Measurements from ENCODE around the gene CD40LG.

The CD40LG gene

DNA sequence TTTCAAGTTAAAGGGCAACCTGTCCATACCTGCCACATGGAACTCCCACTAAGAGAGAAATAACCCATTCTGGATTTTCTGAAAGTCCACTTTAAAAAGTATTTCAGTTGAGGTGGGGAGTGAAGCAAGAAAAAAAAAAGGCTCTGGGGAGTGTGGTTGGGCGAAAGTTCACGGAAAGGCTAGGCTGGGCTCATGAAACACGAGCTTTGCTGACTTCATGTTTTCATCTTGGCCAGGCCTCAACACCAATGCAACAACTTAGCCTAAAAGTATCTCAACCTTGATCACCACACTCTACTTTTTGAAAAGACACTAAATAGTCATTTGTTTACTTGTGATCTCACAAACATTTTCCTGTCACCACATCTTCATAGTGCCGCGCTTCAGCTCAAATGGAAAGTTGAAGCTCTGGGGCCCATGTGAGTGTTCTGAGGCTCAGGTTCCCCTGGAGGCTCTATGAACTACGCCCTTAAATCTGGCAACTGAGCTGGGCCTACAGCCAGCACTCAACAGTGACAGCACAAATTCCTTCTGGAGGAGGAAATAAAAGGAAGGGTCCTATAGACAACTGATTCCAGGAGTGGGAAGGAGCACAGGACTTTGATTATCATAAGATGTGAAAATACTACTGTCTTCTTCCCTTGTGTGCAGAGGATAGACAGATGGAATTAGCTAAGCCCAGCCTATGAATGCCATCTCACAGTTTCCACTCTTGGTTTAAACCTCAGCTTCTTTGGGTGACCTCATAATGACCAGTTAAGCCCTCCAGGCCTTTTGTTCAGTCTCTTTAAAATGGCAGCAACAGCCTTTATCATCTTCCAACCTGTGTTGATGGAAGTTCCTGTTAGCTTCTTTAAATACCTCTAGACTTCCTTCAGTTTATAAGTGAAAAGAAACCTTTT, 5.1 kb downstream of the CD40LG start:
- no peak for DNase-seq

DNA sequence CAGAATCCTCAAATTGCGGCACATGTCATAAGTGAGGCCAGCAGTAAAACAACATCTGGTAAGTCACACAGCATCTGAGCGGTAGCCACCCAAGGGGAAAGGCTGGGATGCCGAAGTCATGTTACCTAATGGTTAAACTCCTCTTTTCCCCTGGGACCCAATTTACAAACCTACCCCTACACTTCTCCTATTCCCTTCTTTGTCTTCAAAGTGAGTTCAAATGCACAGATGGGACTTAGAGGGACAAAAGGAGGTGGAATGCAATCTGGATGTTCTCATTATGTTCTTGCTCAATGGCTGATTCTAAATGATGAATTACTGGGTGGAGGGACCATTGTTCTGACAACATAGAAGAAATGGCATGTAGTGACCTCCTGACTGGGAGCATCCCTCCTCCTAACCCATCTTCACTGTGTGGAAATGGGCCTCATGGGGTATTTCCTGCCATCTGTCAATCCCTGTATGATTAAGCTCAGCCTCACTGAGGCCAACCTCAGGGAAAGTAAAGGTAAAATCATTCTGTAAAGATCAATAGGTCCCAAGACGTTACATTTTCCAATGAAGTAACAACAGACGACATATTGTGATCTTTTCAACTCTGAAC, 8.5 kb downstream of the CD40LG start:
- DNase-seq: no peak

DNA sequence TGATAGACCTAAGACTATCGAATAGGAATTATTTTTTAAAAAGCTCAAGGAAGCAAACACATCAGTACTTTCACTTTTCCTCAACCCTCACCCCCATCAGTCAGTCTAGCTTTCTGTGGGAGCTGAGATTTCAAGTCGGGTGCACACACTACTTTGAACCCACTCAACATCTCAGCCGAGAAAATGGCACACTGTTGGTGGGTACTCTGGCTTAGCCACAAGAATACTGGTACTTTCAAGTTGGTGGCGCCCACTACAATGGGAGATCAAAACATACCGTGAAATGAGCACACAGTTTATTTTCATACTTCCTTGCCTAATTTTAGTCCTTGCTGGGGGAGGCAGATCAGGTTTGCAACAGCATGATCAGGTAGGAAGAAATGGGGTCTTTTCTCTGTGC, 10.2 kb downstream of the CD40LG start:
- DNase-seq: no peak

DNA sequence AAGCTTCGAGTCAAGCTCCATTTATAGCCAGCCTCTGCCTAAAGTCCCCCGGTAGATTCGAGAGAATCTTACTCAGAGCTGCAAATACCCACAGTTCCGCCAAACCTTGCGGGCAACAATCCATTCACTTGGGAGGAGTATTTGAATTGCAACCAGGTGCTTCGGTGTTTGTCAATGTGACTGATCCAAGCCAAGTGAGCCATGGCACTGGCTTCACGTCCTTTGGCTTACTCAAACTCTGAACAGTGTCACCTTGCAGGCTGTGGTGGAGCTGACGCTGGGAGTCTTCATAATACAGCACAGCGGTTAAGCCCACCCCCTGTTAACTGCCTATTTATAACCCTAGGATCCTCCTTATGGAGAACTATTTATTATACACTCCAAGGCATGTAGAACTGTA, 11.2 kb downstream of the CD40LG start:
- DNase-seq: no peak

DNA sequence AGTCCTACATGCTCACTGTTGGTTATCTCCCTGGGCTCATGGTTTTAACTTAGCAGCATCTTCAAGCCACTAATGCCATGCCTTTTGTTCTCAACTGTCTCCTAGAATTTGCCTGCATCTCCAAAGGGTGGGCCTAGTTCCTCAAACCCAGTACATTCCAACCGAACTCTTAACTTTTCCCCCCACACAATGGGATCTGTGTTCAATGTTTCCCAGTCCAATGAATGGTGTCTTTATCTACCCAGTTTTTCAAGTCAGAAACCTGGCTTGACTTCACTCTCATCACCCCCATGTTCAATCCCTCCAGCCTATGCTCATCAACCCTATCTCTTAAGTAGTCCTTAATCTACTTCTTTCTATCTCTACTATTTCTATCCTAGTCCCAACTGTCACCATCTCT, 12.9 kb downstream of the CD40LG start:
- DNase-seq: no peak

DNA sequence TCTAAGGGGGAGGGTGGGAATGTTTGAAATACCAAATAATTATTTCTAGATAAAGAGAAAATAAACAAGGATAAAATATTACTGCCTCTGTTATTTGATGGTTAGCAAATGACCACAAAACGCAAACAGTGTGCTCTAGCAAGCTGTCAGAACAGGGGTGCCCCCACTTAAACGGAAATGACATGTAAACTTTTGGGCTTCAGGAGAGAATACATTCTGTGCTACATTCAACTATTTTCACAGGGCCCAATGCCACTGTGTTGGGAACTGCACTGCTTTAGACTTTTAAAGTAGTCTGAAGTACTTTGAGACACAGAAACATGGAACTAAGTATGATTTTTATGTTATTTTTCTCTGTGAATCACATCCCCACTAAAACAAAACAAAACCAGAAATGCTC, 14.1 kb downstream of the CD40LG start:
- DNase-seq: no peak

DNA sequence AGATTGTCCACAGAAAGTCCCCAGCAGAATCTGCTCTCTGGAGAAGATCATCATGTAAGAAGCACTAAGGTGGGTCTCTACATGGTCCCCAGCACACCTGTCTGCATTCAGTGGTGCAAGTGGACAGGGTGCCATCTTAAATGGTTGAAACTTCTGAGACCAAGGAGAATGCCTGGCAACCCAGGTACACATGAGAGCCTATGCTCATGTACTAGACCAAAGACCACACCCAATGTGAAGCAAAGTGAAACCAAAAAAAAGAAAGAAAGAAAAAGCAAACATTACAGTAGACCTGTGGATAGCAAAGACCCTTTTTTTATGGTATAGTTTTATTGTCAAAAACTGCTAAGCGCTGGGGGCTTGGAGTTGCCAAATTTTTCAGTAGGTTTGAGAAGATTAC, 15.0 kb downstream of the CD40LG start:
- DNase-seq: no peak

DNA sequence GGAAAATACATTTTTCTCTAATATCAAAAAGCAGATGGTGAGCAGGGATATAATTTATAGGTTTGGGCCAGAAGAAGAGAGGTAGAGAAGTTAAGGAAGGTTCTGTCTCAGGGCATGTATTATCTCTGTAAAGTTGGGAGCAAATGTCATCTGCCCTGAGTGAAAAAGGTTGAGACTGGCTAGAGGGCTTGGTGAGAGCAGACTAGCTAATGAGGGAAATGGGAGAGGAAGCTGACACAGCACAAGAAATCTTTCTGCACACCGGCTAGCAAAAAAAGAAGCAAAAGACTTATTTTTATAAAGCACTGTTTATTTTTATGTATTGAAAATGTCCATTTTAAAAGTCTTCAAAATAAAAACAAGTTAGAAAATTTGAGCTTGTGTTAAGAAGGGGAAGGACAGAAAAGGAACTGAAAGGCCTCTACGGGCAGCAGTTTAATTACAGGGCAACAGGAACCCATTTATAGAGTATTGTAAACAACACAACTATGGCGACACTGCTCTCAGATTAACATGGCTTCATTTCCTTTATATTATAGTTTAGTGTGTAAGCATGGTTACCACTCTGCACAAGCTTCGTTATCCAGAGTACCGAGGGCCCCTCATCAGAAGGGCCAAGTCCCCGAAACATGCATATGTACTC, 17.4 kb downstream of the CD40LG start:
- DNase-seq: no peak

DNA sequence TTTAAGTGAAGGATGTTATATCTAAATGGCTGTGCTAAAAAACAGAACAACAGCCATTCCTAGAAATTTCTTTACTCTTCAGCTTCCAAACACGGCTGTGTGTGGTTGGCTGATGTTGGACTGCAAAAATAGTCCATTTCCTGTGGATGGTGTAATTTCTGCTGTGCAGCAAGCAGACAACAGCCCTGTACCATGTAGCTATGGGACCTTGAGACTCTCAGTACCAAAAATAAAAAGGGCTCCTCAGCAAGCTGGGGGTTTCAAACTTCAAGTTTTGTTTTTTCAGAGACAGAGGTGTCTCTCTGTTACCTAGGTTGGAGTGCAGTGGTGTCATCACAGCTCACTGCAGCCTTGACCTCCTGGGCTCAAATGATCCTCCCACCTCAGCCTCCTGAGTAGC, 18.1 kb downstream of the CD40LG start:
- DNase-seq: no peak

DNA sequence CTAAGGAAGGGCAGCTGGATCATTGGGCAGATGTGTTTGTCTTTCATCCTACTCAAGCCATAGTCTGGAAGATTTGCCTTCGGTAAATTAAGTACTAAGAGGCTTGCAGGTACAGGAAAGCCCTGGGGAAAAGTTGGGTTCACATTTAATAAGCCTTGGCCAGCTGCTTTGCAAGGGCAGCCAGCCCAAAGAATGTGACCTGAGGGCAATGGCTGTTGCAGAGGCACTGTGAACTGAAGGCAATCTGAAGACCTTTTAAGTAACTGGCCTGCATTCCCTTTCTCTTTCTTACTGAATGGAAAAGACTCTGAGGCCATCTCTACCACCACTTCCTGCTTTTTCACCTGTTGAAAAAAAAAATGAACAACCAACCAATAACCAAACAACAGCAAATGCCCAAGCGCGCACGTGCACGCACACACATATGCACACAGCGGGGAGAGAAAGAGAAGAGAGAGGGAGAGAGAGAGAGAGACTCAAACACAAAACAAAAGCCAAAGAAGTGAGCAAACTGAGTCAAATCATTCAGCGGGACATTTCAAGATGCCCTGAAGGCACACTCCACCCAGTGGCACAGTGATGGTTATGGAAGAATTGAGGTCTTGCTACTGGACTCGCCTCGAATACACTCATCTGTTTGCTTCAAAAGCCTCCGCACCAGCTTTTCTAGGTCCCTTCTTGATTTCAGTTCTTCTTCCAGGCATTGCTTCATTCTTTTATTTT, 19.6 kb downstream of the CD40LG start:
- no peak for DNase-seq

DNA sequence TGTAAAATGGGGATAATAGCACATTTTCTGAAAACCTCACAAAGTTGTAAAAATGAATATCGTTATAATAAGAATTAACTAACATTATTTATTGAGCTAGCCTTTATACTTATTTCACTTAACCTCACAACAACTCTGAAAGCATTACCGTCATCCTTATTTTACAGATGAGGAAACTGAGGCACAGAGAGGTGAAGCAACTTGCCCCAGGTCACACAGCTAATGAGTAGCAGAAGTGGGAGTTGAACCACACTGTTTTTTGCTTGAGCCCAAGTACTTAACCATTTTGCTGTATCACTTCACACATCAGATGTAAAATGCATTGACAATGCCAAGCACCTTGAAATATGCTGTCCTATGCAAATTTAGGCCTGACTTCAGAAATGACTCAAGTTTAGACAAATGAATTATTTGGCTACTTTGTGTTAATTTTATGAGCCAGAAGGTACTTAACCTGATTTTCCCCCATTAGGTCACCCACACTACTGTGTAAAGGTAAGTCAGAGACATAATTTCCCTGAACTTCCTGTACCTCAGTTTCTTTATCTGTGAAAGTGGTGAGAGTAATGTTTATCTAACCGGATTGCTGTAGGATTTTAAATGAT, 23.1 kb downstream of the CD40LG start:
- DNase-seq: no peak

DNA sequence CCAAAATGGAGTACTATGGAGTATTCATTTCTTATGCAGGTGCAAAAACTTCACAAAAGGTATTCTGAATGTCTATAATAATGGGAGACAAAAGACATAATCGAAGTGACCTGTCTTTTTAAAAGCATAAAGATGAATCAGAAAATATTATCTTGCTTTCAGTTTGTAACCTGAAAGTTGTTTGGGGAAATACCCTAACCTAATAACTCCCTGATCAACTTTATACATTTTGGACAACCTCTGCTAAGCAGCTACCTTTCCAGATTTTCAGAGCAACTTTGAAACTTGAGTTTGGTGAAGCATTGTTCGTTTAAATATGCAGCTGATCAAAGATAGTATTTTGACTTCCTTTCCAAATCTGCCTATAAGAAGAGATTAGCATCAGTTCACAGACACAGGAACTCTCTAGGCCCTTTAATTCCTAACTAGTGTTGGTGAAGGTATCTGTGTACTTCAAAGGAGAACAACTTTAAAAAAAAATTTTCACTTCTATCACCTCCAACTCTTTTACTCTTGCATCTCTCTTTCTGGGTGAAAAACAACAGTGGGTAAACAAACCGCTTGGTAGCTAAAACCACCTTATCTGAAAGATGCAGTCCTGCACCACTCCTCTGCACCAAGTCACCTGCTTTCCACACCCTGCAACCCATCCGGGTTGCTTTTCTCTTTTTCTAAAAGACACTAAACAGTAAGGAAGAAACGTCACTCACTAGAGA, 26.5 kb downstream of the CD40LG start:
- no peak for DNase-seq

DNA sequence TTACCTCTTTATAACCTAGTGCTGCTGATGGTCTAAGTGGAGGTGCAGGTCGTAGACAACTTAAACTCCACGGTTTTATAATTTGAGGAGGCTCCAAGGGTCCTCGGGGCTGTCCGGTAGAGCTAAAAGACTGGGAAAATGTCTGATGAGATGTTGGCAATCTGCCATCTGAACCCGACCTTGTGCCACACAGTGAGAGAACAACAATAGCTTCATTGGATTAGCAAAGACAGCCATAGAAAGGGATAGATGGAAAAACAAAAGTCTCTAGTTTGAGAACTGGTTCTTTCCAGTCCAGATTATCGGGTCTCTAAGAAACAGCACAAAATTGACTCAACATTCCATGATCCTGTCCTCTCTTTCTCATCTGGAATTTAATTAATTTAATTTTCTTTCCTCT, 31.6 kb downstream of the CD40LG start:
- DNase-seq: no peak

DNA sequence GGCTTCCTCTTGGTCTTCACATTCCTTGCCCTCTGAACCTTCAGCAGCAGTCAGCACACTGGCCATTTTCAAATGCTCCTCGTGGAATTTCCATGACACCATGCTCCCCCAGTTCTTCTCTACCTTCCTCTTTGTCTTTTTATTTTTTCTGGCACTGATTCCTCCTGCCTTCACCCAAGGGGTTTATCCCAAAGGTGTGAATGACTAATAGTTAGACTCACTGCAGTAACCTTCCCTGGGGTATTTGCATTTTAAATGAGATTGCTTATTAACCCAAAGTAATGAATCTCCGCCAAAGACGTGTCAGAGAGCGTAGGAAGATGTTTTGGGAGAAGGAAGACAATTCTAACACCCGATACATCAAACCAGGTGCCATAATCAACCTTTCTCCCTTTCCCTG, 36.2 kb downstream of the CD40LG start:
- no peak for DNase-seq

DNA sequence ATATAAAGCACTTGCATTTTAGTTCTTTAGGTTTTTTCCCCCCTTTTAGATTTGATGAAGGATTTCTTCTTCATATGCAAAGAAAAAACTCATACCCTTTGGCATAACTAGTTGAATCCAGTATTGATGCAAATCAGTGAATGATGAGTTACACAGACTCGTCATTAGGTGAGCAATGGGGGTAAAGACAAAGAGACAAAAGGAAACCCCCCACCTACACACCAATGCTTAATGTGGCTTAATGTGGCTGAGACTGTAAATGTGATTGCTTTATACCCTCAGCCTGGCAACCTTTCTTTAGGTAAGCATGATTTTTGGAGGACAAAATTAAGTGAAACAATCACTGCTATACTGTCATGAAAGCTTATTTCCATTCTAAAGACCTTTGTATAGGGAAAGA, 39.5 kb downstream of the CD40LG start:
- DNase-seq: no peak

DNA sequence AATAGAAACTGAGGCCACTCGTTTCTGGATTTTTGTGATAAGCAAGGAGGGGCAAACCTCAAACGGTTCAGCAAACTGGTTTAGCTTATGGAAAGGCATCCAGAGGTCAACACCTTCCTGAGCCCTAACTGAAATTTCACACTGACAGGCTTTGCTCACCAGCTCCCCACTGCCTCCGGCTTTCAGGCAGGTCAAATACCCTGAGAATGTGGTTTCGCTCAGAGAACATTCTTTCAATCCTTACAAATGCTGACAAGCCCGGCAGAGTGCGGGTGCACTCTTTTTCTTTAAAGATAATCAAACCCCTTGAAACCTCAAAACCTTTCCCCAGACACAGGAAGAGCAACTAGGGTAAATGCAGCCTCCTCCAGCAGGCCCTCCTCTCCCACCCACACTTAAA, 41.5 kb downstream of the CD40LG start:
- DNase-seq: no peak

DNA sequence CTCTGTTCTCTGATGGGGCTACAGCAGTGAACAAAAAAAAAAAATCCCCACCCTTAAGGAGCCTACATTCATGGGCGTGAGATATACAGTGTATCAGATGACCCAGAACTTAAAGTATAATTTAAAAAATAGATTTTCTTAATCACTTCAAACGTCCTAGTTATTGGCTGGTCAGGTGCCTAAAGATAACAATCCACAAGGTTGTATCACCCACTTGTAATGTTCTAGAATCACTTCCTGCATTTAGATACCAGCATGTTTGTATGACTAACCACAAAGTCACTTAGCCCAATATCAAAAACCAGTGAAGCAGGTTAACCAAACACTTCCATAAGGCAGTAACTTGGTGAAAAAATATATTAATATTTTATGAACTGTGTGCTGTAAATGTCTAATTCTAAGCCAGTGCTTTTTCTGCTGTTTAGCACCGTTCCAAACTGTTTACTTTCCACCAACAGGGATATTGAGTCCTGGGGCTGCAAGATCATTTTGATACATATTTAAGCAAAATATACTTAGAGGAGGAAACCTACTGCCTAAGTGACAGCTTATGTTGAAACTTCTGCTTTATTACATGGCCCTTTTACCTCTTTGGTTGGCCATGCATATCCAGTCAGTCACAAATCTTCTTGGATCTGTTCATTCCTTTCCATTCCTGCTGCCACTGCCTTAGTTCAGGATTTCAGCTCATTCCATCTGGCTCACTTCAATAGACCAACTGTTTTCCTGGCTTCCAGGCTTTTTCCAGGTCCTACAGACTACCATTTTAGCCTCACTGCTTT, 43.3 kb downstream of the CD40LG start:
- no peak for DNase-seq

DNA sequence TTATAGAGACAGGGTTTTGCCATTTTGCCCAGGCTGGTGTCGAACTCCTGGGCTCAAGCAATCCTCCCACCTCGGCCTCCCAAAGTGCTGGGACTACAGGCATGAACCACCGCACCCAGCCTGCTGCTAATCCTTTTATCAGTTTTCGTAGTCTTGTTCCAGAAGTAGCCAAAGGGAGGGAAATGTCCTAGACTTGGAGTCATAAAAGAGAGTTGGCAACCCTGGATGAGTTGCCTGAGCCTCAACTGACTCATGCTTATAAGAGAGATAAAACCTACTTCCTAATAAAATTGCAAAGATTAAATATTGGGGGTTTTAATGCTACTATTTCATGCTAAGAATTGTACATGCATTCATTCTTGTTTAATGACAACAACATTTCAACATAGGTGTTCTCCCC, 44.3 kb downstream of the CD40LG start:
- no peak for DNase-seq

DNA sequence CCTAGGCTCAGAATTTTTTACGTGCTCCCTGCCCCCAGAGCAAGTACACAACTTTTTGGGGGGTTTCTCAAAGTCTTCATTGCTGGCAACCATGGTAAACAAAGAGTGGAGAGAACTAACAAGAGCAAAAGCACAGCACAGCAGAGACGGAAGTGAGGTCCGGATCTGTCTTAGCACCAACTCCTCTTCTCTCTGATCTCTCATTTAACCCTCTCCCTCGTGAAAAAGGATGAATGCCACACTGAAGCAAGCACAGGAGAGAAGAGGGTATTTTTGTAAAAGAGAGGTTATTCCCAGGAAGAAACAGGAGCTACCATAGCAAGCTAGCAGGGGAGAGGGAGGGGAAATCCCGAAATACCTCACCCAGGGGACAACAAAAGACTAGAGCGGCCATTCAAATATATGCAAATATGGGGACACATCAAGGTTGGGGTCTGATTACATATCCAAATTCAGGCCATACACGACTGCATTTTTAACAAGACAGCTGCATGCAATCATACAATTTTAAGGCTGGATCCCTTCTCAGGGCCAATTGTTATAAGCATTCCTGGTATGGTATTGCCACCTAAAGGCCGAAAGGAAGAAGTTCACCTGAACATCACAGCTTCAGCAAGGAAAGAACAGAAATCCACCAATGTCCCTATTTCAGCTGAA, 46.6 kb downstream of the CD40LG start:
- peak; percentile 2 to 7 for DNase-seq

DNA sequence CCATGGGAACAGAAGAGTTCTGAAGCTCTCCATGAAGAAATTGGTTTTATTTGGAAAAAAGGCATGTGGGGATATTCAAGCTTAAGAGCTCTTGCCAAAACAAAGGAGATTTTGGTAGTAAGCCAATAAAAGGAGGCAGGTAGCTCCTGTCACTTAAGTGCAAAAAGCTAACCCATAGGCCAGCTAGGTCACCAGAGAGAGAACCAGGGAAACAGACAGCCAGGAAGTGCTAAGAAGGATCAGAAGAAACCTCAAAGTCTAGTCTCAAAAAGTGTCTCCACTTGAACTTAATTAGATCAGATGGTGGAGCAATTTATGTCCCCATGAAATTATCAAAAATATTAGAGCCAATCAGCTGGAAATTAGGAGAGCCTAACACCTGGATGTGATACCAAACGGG, 49.2 kb downstream of the CD40LG start:
- no peak for DNase-seq

DNA sequence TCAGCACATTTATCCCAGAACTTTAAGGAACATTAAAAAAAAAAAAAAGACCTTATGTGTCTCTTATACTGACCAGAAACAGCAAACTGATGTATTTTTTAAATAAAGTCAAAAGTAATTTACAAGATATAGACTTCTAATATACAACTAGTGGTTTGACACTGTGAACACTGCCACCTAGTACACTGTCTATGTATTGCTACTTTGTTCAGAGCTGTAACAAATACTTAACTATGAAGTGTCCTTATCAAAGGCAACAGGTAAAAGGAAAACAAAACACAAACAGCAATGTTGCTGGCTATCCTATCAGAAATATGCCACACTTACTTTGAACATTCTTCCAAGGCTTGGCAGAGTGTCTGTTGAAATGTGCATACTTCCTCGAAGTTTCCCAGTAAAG, 60.4 kb downstream of the CD40LG start:
- DNase-seq: no peak
